ENCODE results near the gene SORCS2.

GRCh38 chr4:7523526-7523925 lies 331.2 kb downstream of the SORCS2 start:
- TF ChIP-seq POLR2A (IDR thresholded peaks at IDR 0.05; ENCODE audit: low read length): no peak
- TF ChIP-seq GATA1 (IDR thresholded peaks at IDR 0.05; ENCODE audit: low read depth, low read length): no peak
